Sigmoid colon (tissue), 4 donors: ENCODE results near the gene KLHL14.

Experiments
- CTCF ChIP-seq, 4 experiments: fragments of 450-650 bp in 3 of 4; fragments of 200-600 bp in 1 of 4; IDR thresholded peaks; one replicate each; pipeline ENCODE4 v1.5.1; 2016 to 2019; ENCODE audit warnings: antibody characterized with exemption in 4 of 4, mild to moderate bottlenecking in 3 of 4, moderate library complexity in 2 of 4
- EP300 ChIP-seq, 4 donors: sonication (generic); formaldehyde crosslinking; IDR thresholded peaks; one replicate each; pipeline ENCODE4 v1.6.1; 2017; ENCODE audit warnings: antibody characterized with exemption in 4 of 4
- POLR2AphosphoS5 ChIP-seq, 4 donors: sonication (generic); formaldehyde crosslinking; IDR thresholded peaks; one replicate each; pipeline ENCODE4 v1.6.1; 2017; ENCODE audit warnings: antibody characterized with exemption in 4 of 4

- TF ChIP-seq CTCF (IDR thresholded peaks at IDR 0.05) (no peak), EP300 (IDR thresholded peaks at IDR 0.05) (no peak), POLR2AphosphoS5 (IDR thresholded peaks at IDR 0.05) (no peak)
These were observed 3.2 kb downstream of the KLHL14 start for GRCh38 chr18:32769586-32770053.
